Epithelial cell of proximal tubule (primary cell): ENCODE results near the gene CFL2. TPM values are rescaled to one million over a fixed set of nuclear protein-coding genes. Genes with fewer than 3 reads are reported as not detected.

ENCODE experiments used
- DNase-seq: peaks from one replicate; pipeline ENCODE4 v3.0.0-alpha.2; 2011; ENCODE audit warnings: low read depth
- H3K4me3 ChIP-seq: 2 replicates; pipeline ENCODE4 v1.5.1; 2011; ENCODE audit warnings: low read depth, mild to moderate bottlenecking, low read length
- total RNA-seq: library from RNA; depleted of rRNA; stranded (reverse); fragments of >200 nt; gene quantifications from 2 replicates; pipeline ENCODE4 v1.2.3, GENCODE V29; 2015
- TF ChIP-seq, protein P1 (sequence below): conservative IDR thresholded peaks from 2 replicates; pipeline ENCODE4 v1.5.1; 2012; ENCODE audit warnings: low read depth, mild to moderate bottlenecking, low read length

CFL2 gene
- 54.7 and 67.7 TPM in 2 replicates for total RNA-seq

DNA sequence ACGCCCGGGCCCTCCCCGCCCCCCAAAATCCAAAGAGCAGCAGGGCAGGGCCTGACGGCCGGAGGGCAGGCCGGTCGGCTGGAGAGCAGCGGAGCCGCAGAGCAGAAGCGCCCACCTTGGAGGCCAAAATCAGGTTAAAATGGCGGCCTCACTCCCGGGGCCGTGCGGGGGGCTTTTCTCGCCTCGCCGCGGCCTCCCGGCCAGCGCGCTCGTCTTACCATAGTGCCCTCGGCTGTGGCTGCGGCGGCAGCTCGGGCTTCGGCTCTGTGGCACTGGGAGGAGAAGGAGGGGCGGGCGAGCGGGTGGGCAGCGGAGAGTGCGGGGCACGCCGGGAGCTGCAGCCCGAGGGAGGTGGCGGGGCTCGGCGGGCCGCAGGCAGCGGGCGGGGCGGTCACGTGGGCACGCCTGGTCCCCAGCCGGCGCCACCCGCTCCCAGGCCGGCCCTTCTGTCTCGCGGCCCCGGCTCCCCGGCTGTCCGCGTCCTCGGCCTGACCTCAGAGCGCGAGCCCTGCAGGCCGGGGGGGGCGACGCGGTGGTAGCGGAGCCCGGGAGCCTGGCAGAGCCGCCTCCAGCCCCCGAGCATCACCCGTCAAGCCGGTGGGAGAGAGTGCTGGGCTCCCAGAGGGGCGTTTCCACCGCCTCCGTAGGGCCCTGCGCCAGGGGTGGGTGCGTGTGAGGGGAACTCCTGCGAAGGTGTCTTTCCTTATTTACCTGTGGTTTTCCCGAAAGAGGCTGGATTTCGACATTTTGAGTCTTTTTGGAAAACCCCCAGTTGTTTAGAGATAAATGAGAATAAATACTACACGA is at the start of gene CFL2:
Gene CFL2, minus strand, starts transcription at position 274 of the 807 bp plus-strand sequence. Its CDS starts 53 bp downstream, at position 221.
- peak within 1 kb of the TSS; percentile 83 for H3K4me3 ChIP-seq
- TF ChIP-seq, protein P1, sequence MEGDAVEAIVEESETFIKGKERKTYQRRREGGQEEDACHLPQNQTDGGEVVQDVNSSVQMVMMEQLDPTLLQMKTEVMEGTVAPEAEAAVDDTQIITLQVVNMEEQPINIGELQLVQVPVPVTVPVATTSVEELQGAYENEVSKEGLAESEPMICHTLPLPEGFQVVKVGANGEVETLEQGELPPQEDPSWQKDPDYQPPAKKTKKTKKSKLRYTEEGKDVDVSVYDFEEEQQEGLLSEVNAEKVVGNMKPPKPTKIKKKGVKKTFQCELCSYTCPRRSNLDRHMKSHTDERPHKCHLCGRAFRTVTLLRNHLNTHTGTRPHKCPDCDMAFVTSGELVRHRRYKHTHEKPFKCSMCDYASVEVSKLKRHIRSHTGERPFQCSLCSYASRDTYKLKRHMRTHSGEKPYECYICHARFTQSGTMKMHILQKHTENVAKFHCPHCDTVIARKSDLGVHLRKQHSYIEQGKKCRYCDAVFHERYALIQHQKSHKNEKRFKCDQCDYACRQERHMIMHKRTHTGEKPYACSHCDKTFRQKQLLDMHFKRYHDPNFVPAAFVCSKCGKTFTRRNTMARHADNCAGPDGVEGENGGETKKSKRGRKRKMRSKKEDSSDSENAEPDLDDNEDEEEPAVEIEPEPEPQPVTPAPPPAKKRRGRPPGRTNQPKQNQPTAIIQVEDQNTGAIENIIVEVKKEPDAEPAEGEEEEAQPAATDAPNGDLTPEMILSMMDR: no peak

DNA sequence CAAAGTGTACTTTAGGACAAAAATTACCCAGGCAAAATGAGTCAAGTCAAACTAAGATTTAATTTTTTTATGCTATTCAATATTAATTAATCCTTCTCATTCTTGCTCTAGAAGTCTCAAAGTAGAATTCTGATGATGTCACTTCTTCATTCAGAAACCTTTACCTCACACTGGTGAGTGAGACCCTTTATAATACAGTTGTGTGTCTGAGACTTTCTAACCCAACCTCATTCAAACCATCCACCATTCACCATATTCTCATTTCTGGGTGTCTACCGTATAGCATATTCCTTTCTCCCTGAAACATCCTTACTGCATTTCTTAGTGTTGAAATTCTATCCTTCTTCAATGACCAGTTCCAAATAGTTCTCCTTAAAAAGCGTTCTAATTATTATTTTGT is 40.8 kb upstream of the CFL2 start:
- DNase-seq: no peak
- TF ChIP-seq, protein P1: no peak
- no peak overlapping the region for H3K4me3 ChIP-seq

More for the DNA sequence above, at the start of gene CFL2:
- no peak for DNase-seq

DNA sequence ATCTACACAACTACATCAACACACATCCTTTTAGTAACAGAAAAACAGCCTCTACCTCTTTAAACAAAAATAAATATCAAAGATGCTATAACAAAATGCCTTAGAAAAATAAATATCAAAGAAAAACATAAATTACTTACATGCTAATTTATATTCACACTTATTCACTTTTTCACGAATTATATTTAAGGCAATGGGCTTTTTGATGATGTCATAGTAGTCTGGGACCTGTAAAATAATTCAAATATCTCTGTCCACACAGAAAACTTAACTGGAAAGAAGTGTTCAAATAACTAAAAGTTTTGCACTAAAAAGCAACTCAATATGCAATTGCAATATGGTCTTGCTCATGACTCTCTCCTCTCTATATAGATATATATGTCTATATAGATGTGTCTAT is 40.3 kb upstream of the CFL2 start:
- no peak overlapping the region for H3K4me3 ChIP-seq
- TF ChIP-seq, protein P1: no peak
- no peak for DNase-seq

DNA sequence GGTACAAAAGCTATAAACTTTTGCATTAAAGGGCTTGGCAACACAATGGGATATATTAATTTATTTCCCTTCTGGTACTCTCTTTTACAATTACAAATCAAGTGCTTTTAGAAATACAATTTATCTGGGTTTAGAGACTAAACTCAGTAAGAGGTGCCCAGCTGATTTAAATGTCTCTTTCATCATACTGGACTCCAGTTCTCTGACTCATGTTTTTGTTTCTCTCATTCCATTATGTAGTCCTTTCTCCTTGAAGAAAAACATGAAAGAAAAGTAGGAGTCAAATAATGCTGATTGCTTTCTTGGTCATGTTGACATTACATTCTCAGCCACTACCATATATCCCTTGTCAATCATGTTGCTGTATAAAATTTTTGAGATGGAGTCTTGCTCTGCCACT is 36.3 kb upstream of the CFL2 start:
- TF ChIP-seq, protein P1: no peak
- DNase-seq: peak; percentile 36
- no peak overlapping the region for H3K4me3 ChIP-seq

- TF ChIP-seq, protein P1: no peak
- DNase-seq: no peak
- no peak overlapping the region for H3K4me3 ChIP-seq
Observed at GRCh38 chr14:34750233-34750632, 35.8 kb upstream of the CFL2 start.

- H3K4me3 ChIP-seq: no peak overlapping the region
- DNase-seq: no peak
- TF ChIP-seq, protein P1: no peak
Observed at GRCh38 chr14:34749408-34749807, 35.0 kb upstream of the CFL2 start.
